HG02642 (cell line): ENCODE results near the gene TNFRSF13B.
"Not testable (repeated sequence)": the region's sequence is repeated elsewhere in the genome, so short reads cannot be mapped to it uniquely, and the experiment has no call there.

Source experiments
- ATAC-seq: cut with Tn5 transposase; IDR thresholded peaks from one replicate; pipeline ENCODE4 v1.9.1; 2021; ENCODE audit warnings: mild to moderate bottlenecking; ENCODE audit not compliant: unreplicated experiment, poor library complexity

Gene TNFRSF13B

DNA sequence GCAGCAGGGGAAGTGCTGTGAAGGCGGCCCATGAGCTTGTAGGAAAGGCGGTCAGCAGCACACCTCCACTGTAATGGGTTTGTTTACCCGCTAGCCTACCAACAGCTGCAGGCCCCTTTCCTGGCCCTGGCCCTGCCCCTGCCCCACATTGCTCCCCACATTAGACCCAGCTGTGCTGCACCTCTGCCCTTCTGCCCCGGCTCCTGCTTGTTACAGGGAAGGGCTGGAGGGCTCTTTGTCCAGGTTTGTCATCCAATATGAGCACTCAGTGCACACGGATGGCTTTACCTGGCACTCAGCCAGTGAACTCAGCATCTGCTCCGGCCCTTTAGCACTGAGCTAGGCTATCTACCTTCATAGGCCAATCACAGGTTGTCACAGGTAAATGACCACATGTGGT, 36.0 kb upstream of the TNFRSF13B start:
- not testable (repeated sequence) for ATAC-seq

DNA sequence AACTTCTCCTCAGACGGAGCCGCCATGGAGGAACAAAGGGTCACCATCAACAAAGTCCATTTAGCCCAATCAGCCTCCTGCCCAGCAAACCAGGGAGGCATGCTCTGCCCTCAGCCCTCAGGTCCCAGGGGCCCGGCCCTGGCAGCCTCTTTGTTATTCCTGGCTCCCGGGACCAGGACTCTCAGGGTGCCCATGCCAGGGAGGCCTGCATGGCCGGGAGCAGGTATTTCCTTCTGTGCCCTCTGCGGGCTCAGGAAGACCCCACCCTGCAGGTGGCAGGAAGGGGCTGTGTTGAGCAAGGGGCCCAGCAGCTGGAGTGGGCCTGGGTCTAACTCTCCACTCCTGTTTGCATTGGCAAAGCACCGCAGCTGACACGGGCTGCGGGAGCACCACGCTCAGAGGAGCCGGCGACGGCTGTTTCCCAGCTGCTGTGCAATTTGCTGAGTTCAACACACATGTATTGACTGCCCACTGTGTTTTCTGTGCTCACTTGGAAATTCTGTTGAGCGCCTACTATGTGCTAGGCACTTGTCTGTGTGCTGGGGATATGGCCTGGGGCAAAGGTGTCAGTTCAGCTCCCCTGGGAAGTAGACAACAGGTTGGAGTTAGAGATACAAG, 33.2 kb upstream of the TNFRSF13B start:
- ATAC-seq: not testable (repeated sequence)

- no peak for ATAC-seq
Observed at GRCh38 chr17:17004251-17004996, 32.5 kb upstream of the TNFRSF13B start.

- ATAC-seq: not testable (repeated sequence)
Observed at GRCh38 chr17:17002731-17003715, 31.1 kb upstream of the TNFRSF13B start.

DNA sequence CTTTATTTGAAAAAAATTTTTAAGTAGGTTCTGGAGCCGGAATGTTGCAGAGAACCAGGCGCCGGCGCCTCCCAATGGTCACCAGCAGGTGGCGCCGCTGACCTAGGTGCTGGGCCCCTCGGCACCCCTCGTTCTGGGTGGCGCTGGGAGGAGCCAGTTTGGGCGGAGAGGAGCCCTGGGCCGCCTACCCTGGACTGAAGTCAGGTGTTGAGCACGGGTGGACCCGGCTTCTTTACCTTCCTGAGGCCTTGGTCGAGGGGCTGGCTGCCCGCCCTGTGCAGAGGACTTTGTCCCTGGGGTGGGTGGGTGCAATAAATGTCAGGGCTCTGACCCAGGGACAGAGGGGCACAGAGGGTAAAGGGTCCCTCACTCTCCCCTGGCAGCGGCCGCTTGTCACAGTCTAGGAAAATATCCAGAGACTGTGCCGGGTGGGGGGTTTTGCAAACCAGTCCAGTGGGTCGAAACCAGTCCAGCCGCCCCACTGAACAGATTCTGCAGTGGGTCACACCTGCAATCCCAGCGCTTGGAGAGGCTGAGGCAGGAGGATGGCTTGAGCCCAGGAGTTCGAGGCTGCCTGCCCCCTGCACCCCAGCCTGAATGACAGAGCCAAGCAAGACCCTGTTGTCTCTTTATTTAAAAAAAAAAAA, 30.1 kb upstream of the TNFRSF13B start:
- ATAC-seq: peak; percentile 71

GRCh38 chr17:17001076-17001777, 29.3 kb upstream of the TNFRSF13B start:
- ATAC-seq: no peak

DNA sequence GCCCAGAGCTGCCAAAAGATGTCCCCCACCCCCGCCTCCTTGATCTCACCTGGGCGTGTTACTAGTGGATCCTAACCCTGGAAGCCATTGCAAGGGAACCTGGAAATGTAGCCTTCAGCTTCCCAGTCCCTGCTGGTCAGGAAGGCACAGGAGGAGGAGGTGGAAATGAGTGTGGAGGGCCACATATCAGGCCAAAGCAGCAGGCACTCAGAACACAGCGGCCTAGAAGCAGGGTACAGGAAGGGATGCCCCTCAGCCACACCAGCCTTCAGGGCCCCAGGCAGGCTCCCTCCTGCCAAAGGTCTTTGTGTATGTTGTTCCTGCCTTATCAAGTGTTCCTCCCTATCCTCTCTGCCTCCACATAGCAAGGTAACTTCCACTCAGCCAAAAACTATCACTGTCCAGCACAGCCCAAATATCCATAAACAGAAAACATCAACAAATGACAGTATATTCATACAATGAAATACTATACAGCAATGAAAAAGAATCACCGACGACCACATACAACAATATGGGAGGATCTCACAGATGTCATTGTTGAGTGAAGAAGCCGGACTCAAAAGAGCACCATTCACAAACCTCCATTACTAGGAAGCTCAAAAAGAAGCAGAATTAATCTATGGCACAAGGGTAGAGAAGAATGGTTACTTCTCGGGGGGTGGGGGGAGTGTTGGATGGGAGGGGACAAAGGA, 28.2 kb upstream of the TNFRSF13B start:
- ATAC-seq: no peak

GRCh38 chr17:16997514-16998429, 25.9 kb upstream of the TNFRSF13B start:
- ATAC-seq: no peak

GRCh38 chr17:16996726-16997125, 24.8 kb upstream of the TNFRSF13B start:
- not testable (repeated sequence) for ATAC-seq

- ATAC-seq: no peak
Observed at GRCh38 chr17:16995930-16996329, 24.0 kb upstream of the TNFRSF13B start.

- no peak for ATAC-seq
Observed at GRCh38 chr17:16994631-16995030, 22.7 kb upstream of the TNFRSF13B start.

GRCh38 chr17:16991349-16992009, 19.6 kb upstream of the TNFRSF13B start:
- no peak for ATAC-seq

DNA sequence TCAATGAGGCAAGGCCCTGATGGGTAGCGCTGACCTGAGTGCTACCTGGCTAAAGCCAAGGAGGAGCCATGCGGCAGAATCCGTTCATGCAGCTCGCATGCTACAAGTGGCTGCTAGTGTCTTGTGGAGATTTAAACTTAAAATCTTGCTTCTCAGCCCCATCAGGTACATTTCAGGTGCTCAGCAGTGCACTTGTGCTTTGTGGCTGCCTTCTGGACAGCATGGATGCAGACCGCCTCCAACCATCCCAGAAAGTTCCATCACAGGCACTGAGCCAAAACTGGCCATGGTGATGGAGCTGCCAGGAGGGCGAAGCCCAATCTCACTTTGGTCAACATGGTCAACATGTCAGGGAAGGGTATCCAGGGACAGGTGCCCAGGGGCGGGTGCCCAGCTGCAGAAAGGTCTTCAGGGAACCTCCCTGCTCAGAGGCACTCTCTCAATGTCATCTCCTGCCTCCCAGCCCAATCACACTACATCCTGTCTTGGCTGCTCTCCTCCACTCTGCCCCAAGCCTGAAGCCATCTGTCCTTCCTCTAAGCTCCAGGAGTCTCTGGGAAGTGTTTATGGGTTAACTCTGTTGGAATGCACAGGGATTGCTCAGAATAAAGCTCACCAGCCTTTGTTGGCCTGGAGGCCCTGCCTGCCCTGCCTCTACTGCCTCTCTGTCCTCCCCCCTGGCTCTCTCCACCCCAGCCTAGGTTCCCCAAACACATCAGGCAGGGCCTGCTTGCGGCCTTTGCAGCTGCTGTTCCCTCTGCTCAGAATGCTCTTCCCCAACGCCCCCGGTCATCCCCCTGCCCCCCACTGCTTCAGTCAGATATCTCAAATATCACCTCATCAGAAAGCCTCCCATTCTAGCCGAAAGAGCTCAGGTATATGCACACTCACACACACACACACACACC, 18.3 kb upstream of the TNFRSF13B start:
- ATAC-seq: no peak

- ATAC-seq: peak; percentile 38
Observed at GRCh38 chr17:16989230-16989952, 17.5 kb upstream of the TNFRSF13B start.

GRCh38 chr17:16988749-16989229, 16.9 kb upstream of the TNFRSF13B start:
- ATAC-seq: peak; percentile 10
